ENCODE measurements around the gene SNX17.

The SNX17 gene, protein sequence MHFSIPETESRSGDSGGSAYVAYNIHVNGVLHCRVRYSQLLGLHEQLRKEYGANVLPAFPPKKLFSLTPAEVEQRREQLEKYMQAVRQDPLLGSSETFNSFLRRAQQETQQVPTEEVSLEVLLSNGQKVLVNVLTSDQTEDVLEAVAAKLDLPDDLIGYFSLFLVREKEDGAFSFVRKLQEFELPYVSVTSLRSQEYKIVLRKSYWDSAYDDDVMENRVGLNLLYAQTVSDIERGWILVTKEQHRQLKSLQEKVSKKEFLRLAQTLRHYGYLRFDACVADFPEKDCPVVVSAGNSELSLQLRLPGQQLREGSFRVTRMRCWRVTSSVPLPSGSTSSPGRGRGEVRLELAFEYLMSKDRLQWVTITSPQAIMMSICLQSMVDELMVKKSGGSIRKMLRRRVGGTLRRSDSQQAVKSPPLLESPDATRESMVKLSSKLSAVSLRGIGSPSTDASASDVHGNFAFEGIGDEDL

DNA sequence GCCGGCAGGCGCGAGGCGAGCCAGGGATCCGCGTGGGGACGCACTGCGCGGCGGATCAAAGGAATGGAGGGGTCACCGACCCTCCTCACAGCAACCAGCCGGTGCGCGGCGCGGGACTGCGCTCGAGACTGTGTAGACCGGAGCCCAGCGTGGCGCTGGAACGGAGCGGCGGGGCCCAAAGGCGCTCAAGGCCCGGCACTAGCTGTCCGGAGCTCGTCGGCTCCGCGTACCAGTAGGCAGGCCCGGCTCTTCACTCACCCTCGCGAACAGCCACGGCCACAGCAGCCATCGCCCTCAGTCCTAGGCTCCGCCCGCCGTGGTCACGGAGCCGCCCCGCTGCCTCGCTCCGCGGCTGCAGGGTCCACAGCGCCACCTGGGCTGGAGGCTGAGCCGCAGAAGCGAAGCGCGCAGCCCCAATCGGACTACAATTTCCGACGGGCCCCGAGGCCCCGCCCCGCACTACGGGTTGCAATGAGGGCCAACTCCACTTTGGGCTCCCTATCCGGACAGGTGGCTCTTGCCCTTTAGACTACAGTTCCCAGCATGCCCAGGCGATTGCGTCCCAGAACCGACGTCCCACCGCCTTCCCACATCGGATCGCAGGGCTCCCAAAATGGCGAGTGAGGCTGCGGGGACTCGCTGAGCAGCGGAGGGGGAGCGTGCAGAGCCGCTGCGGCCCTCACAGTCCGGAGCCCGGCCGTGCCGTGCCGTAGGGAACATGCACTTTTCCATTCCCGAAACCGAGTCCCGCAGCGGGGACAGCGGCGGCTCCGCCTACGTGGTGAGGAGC is at the start of gene SNX17, which contains the start of gene EIF2B4:
SNX17 (plus strand) TSS at position 591 of the 790 bp plus-strand sequence; CDS start at position 719, 128 bp downstream.
EIF2B4 (minus strand) TSS at position 313 of the 790 bp plus-strand sequence; CDS start at position 289, 24 bp downstream.
- DNase-seq (ENCODE audit: extremely low spot score), result peak; percentile 93
- CTCF ChIA-PET, result interaction anchor here (0.9 kb wide), 1 partner anchor 10 kb away, joined by 3 read pairs; the partner anchor contains the start of gene ZNF513
- POLR2A ChIA-PET, result interaction anchor here (1.0 to 3.4 kb wide), 13 partner anchors 10 to 58 kb away, joined by 3 to 25 read pairs (median 5); partner anchors contain the start of genes GTF3C2, MPV17, NRBP1 and PPM1G
- TF ChIP-seq ELF4 (IDR thresholded peaks at IDR 0.05) (peak; percentile 64), LEF1 (IDR thresholded peaks at IDR 0.05; ENCODE audit: borderline replicate concordance) (0 out of 2 replicates have a peak, but pooled peaks have one; percentile 73), HDGF (IDR thresholded peaks at IDR 0.05; ENCODE audit: borderline replicate concordance) (peak; percentile 6; the same call in 1 of the 2 replicates), SUZ12 (IDR thresholded peaks at IDR 0.05) (no peak)

- peak; percentile 52 for DNase-seq (ENCODE audit: extremely low spot score)
- ChIA-PET POLR2A (no interaction called here), CTCF (no interaction called here)
- TF ChIP-seq ELF4 (IDR thresholded peaks at IDR 0.05) (no peak), FOXK2 (IDR thresholded peaks at IDR 0.05) (no peak)
- TF ChIP-seq, protein P1, sequence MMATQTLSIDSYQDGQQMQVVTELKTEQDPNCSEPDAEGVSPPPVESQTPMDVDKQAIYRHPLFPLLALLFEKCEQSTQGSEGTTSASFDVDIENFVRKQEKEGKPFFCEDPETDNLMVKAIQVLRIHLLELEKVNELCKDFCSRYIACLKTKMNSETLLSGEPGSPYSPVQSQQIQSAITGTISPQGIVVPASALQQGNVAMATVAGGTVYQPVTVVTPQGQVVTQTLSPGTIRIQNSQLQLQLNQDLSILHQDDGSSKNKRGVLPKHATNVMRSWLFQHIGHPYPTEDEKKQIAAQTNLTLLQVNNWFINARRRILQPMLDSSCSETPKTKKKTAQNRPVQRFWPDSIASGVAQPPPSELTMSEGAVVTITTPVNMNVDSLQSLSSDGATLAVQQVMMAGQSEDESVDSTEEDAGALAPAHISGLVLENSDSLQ (IDR thresholded peaks at IDR 0.05), result peak; percentile 25; the same call in 1 of the 2 replicates
Measured at GRCh38 chr2:27320958-27321543, 49.4 kb upstream of the SNX17 start.

DNA sequence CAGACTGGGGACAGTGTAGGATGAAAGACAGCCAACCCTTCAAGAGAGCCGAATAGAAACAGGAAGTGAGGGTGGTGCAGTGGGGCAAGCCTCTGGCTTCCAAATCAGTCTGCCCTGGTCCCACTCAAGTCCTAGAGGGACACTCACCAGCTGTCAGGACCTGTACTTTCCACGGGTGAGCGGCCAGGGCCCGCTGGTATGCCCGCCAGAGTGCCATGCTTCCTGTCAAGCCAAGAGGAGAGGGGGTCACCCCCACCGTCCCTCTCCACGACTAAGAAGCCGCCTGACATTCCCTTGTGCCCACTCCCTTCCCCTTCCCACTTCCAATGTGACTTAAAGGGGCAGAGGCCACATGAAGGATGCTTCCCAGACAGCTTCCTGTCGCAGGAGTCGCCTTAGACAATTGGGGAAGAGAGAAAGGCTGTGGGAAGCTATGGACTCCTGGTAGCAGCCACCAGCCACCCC is 48.1 kb upstream of the SNX17 start:
- ChIA-PET POLR2A (interaction anchor here (0.6 to 2.3 kb wide), 10 partner anchors 8 to 58 kb away, joined by 3 to 17 read pairs (median 7); partner anchors contain the start of gene GTF3C2), CTCF (interaction anchor here (0.7 kb wide), 1 partner anchor 18 kb away, joined by 3 read pairs; no protein-coding TSS in a partner anchor)
- no peak for TF ChIP-seq SP1 (IDR thresholded peaks at IDR 0.05)
- no peak for TF ChIP-seq LEF1 (IDR thresholded peaks at IDR 0.05; ENCODE audit: borderline replicate concordance)
- TF ChIP-seq SUZ12 (IDR thresholded peaks at IDR 0.05), result no peak
- TF ChIP-seq L3MBTL2 (conservative IDR thresholded peaks at IDR 0.05), result no peak
- TF ChIP-seq NFRKB (IDR thresholded peaks at IDR 0.05), result no peak
- no peak for TF ChIP-seq BHLHE40 (IDR thresholded peaks at IDR 0.05; ENCODE audit: borderline replicate concordance)
- TF ChIP-seq HDGF (IDR thresholded peaks at IDR 0.05; ENCODE audit: borderline replicate concordance), result no peak
- no peak for TF ChIP-seq ZNF384 (IDR thresholded peaks at IDR 0.05)
- TF ChIP-seq FOXA1 (IDR thresholded peaks at IDR 0.05), result no peak
- TF ChIP-seq FOXK2 (IDR thresholded peaks at IDR 0.05), result no peak
- peak; percentile 21 for DNase-seq (ENCODE audit: extremely low spot score)

- peak; percentile 95 for DNase-seq (ENCODE audit: extremely low spot score)
- ChIA-PET POLR2A (interaction anchor here (0.6 to 2.3 kb wide), 16 partner anchors 9 to 58 kb away, joined by 3 to 17 read pairs (median 6); partner anchors contain the start of gene GTF3C2), CTCF (interaction anchor here (0.6 to 0.7 kb wide), 2 partner anchors 17 to 208 kb away, joined by 3 read pairs; no protein-coding TSS in a partner anchor)
- TF ChIP-seq ELF4 (IDR thresholded peaks at IDR 0.05), result 0 out of 2 replicates have a peak, but pooled peaks have one; percentile 31
- no peak for TF ChIP-seq TARDBP (IDR thresholded peaks at IDR 0.05)
- TF ChIP-seq, protein P1 (IDR thresholded peaks at IDR 0.05), result peak; percentile 95
- peak; percentile 62 for TF ChIP-seq L3MBTL2 (conservative IDR thresholded peaks at IDR 0.05)
Measured at GRCh38 chr2:27322766-27323595, 47.4 kb upstream of the SNX17 start, which contains the start of gene MPV17. Gene MPV17, minus strand, starts transcription at chr2:27323097. Its CDS starts 580 bp downstream, at chr2:27322517.

DNA sequence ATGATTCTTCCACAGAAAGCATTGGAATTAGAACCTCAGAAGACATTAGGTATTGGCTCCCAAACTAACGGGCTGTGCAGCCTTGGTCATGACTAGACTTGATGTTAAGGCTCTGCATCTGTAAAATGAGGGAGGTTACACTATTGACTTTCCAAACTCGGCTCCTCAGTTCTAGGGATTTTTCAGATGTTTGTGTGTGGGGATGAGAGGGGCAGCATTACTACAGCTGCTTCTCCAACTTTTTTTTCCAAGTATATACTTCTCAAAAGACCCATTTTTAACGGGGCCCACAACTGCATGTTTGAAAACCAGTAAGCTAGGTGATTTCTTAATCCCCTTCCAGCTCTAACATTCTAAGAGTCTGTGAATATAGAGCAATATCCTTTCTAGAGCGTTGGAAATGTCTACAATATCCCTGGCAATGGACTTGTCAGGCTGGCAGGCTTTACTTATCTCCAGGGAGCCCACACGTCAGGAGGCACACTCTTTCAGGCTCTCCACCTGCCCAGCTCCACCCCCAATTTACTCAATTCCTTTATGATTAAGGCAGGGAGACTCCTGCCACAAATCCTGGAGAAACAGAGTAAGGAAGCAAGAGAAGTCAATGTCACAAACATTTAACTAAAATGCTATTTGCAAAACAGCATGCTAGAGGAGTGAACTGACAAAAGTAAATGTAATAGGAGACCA is 46.7 kb upstream of the SNX17 start:
- no peak for DNase-seq (ENCODE audit: extremely low spot score)
- TF ChIP-seq ZNF384 (IDR thresholded peaks at IDR 0.05) (no peak), HDGF (IDR thresholded peaks at IDR 0.05; ENCODE audit: borderline replicate concordance) (no peak), ELF4 (IDR thresholded peaks at IDR 0.05) (no peak), BHLHE40 (IDR thresholded peaks at IDR 0.05; ENCODE audit: borderline replicate concordance) (no peak)
- ChIA-PET CTCF (no interaction called here), POLR2A (interaction anchor here (0.8 to 2.3 kb wide), 14 partner anchors 8 to 59 kb away, joined by 3 to 17 read pairs (median 6); partner anchors contain the start of genes GTF3C2 and ZNF513)

GRCh38 chr2:27324720-27325119 is 45.7 kb upstream of the SNX17 start:
- ChIA-PET POLR2A (interaction anchor here (1.3 kb wide), 1 partner anchor 56 kb away, joined by 3 read pairs; the partner anchor contains the start of gene ZNF513), CTCF (no interaction called here)
- no peak for DNase-seq (ENCODE audit: extremely low spot score)
- TF ChIP-seq L3MBTL2 (conservative IDR thresholded peaks at IDR 0.05), result no peak
- no peak for TF ChIP-seq ZNF384 (IDR thresholded peaks at IDR 0.05)
- TF ChIP-seq, protein P1 (IDR thresholded peaks at IDR 0.05), result no peak
- no peak for TF ChIP-seq SP1 (IDR thresholded peaks at IDR 0.05)
